Femur (tissue), 1 donor: ENCODE measurements around the gene NCOA7.
"Not testable (repeated sequence)": the region's sequence is repeated elsewhere in the genome, so short reads cannot be mapped to it uniquely, and the experiment has no call there.

Experiments used
- DNase-seq: peaks from one replicate; pipeline ENCODE4 v3.0.0-alpha.2; 2017

Gene NCOA7

DNA sequence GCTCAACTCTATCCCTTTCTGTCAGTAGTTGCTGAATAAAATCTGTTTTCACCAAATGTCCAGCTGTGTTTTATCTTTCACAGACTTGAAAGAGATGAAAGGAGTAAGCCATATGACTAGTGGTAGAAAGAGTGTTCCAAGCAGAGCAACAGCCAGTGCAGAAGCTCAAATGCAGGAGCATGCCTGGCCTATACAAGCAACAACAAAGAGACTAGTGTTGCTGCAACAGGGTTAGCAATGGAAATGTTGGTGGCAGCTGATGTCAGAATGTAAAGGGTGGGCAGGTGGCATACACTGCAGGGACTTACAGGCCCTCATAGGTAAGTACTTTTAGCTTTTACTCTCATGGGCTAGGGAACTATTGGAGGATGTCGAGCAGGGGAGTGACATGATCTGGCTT is 160.6 kb downstream of the NCOA7 start:
- DNase-seq: no peak

DNA sequence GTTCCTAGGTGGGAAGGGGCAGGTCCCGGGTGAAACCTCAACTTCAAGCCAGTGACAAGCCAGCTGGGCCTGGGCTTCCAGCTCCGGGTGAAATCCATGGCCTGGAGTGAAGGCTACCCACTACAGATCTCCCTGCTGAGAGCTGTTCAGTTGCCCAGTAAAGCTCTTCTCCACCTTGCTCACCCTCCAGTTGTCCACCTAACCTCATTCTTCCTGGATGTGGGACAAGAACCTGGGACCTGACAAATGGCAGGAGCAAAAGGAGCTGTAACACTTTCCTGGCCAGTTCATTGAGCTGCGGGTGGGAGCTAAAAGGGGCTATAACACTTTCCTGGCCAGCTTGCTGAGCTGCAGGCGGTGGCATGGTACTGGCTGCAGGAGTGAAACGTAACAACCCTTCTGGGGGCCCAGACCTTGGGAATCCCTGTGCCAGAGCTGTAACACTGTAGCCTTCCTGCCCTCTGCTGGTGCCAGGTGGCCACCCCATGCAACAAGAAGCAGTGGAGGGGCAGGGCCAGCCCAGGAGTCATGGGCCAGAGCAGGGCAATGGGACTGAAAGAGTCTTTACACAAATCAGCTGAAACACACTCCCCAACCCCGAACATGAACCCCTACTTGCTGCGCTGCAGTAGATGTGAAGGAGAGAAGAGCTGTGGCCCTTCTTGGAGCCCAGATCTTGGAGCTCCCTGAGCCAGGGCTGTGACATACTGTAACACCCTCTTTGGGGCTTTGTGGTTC is 162.2 kb downstream of the NCOA7 start:
- DNase-seq: no peak

DNA sequence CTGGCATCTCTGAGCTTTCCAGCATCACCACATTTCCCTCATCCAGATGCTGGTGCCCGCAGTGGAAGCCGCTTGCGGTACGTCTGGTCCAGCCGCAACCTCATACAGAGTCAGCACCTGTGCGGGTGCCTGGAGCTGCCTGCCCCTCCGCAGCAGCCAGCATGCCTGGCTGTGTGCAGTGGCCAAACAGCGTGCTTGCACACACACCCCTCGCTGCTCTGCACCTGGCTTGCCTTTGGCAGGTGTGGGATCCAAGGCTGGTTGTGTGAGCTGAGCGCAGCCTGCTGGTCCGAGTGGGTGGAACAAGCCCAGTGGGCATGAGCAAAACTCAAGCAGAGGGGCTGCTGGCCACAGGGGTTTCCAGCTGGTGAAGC is 162.7 kb downstream of the NCOA7 start:
- no peak for DNase-seq

DNA sequence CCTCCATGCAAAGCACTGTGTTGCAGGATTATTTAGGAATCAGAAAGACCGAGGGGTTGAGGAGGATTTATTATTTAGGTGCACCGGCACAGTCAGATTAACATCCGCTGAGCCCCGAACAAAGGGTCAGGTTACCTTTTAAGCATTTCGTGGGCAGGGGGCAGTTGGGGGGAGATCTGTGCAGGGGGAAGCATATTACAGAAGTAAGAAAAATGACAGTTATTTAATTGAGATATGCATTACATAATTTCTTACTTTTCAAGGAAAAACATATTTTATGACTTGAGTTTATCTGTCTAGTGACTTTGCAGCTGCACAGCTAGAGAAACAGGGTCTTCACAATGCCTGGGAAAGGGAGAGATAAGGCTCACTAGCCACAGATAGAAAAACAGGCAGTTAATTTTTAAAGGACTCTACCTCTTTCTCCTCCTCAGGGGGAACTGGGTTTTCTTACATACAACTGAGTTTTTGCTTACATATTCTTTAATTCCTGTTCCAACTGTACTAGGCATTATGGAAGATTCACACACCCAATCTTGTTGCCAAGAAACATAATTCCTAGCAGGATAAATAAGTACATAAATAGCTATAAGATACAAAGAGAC is 164.1 kb downstream of the NCOA7 start:
- DNase-seq: no peak

DNA sequence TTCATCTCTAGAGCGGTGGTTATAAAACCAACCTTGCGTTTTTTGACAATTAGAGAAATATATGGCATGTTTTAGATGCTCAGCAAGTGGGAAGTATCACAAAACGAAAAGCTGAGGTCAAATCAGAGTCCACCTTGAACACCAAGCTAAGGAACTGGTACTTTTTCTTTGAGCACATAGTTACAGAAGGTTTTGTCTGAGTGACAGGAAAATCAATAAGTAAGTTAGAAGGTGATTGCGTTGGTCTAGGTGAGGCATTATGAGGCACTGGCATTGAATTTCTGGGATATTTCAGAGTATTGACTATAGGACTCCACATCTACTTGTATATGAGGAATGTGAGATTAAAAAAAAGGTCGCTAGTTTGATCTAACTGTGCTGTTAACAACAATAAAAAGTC is 165.2 kb downstream of the NCOA7 start:
- DNase-seq: no peak

DNA sequence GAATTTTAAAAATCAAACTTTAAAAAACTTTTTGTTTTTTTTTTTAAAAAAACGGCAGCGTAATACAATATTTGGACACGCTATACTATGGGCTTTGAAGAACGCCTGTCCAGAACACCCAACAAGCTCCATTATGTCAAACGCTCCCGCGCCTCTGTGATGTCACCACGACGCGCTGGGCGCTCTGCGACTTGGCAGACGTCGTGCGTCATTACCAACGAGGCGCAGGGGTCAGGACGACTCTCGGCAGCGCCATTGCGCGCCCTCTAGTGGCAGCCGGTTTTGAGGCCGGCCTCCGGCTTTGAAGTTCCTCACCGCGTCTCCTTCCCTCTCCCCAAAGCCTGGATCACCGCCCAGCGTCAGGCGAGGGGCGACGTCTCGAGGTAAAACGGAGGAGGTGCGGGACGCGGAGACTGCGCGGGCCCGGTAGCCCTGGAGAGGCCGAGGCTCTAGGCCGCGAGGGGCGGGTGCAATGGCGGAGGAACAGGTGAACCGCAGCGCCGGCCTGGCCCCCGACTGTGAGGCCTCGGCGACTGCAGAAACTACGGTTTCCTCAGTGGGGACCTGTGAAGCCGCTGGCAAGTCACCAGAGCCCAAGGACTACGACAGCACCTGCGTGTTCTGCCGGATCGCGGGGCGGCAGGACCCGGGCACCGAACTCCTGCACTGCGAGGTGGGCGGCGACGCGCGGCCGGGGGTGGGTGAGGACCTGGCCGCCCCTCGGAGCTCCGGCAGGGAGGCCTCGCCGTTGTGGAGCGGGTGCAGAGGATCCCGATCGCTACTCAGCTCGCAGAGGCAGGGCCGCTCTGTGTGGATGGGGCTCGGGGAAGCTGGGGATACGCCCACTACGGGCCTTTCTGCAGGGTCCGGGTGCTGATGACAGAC is 166.0 kb downstream of the NCOA7 start, which contains the start of gene HINT3:
HINT3 (plus strand) TSS at position 265 of the 885 bp plus-strand sequence; CDS start at position 473, 208 bp downstream.
- DNase-seq: peak; percentile 98

DNA sequence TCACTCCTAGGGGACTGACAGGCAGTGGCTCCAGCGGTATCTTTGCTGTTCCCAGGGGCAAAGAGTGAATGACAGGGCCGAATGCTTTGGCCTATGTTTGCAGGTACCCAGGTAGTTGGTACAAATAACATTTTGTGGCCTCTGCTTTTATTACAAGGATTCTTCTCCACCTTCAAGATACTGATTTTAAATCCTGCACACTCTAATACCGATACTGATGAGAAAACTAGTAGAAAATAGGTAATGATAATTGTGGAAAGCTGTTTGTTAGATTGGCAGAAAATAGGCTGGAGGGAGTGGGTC is 166.6 kb downstream of the NCOA7 start:
- DNase-seq: no peak

DNA sequence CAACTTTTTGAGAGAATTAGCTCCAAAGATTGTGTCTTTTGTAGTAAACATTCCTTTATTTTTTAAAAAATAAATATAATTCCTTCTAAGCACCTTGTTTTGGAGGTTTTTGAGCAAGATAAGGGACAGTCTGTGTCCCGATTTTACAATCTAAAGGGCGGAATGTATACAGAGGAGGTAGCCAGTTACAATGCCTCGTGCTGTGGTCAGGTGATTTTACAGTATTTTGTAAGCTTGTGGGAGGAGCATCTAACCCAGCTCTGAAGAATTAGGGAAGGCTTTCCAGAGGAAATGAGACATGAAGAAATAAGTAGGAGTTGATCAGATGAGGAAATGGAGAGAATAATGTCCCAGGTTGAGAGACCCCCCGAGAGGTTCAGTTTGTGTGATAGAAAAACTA is 167.1 kb downstream of the NCOA7 start:
- no peak for DNase-seq

DNA sequence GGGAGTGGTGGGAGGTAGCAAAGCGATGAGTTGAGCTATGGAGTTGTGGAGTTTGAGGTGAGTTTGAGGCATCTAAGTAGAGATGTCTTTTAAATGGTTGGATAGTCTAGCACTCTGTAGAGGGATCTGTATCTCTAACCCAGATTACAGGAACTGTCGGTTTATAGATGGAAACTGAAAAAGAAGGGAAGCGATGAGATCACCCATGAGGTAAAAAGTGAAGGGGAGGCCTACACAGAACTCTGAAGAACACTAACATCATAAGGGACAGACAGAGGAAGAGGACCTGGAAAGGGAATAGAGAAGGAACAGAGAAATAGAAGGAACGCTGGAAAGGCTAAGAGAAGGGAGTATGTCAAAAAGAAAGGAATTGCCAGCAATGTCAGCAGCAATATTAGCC is 168.3 kb downstream of the NCOA7 start:
- no peak for DNase-seq

DNA sequence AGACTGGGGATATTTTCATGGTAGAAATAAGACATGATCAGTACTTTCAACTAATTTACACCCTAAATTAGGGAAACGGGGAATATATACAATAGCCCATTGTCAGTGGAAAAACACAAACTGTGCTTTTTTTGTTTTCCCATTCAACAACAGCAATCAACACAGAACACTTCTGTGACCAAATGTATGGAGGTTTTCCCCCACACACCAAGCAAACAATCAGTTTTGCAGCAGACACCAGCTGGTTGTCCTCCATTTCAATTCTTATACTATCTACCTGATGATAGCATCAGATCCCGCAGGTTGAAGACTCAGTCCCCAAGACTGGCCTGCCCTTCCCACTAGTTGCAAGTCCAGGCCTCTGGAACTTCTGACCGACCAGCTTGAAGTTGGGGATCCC is 170.4 kb downstream of the NCOA7 start:
- no peak for DNase-seq

DNA sequence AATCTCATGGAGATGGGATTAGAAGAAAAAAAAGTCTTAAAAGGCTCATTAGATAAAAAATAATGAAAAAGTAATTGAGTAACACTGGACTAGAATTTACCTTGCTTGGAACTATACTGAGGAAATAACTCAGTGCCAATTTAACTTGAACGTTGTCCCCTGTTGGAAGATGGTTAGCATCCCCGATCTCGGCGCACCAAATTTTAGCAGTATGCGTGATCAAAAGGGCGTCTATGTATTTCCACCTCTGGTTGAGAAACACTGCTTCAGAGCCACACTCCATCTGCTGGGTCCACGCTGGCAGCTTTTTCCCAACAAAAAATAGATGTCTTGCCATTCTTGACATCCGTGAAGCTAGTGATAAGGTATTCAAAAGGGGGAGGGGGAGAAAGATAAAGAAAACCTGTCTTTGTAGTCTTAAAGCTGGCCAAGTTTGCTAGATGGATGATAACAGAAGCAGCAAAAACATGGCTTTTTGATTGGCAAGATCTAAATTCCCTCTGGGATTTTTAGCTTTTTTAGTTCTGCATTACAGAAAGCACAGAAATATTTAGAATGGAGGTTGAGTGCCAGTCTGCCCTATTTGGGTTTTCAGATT is 172.2 kb downstream of the NCOA7 start:
- DNase-seq: no peak

DNA sequence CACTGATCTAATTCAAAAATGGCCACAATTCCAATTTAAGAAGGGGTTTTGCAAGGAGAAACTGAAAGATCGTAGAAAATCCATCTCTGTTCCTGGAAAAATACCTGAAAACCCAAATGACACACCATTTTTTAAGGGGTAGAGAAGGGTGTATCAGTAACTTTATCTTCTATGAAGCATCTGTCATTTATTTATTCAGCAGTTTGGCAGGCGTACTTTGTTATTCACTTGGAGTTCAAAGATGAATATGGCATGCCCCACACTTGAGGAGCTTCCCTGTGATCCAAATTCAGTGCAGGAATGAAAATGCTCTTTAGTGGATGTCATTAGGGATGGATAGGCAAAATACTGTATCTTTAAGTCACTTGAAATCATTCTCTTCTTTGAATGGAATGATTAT is 173.1 kb downstream of the NCOA7 start:
- DNase-seq: no peak

DNA sequence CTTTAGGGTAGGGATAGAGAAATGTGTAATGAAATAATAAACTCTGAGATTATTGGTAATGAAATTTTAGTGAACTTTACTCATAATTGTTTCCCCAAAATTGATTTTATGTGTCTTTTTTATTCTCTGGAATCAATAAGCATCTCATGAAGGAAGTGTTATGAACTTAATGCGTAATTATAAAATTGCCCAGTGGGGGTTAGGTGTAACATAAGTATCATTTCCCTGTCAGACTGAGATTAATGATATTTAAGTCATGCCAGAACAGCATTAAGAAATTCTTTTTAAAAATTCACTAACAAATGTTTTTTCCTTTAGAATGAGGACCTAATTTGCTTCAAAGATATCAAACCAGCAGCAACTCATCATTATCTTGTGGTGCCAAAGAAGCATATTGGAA is 175.8 kb downstream of the NCOA7 start:
- DNase-seq: no peak

DNA sequence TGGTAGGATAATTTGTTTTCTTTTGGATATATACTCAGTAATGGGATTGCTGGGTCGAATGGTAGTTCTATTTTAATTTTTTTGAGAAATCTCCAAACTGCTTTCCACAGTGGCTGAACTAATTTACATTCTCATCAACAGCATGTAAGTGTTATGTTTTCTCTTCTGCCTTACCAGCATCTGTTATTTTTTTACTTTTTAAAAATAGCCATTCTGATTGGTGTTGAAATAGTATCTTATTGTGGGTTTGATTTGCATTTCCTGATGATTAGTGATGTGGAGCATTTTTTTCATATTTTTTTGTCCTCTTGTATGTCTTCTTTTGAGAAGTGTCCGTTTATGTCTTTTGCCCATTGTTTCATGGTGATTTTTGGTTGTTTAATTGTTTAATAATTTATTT is 177.7 kb downstream of the NCOA7 start:
- DNase-seq: no peak

DNA sequence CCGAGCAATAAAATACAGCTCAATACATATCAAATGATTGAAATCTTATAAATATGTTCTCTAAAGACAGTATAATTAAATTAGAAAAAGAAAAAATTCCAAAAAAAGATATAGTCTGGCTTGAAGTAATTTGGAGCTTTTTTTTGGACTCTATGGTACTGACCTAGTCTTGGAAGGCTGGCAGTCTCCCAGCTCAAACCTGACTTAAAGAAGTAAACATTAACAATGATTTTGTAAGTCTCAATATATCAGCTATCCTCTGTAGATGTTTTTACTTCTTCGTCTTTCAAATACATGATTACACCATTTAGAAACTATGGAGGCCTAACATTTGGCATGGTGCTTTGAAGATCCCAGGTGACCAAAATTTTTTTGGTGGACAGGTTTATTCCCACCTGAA is 180.0 kb downstream of the NCOA7 start:
- DNase-seq: no peak

DNA sequence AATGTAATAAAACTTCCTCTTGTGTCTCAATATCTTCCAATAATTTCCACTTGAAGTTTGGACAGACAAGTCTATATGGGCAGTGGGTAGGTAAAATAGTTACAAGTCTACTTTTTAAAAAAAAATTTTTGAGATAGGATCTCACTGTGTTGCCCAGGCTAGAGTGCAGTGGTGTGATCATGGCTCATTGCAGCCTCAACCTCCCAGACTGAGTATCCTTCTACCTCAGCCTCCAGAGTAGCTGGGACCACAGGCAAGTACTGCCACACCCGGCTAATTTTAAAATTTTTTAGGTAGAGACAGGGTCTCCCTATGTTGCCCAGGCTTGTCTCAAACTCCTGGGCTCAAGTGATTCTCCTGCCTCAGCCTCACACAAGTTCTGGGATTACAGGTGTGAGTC is 181.7 kb downstream of the NCOA7 start:
- not testable (repeated sequence) for DNase-seq

DNA sequence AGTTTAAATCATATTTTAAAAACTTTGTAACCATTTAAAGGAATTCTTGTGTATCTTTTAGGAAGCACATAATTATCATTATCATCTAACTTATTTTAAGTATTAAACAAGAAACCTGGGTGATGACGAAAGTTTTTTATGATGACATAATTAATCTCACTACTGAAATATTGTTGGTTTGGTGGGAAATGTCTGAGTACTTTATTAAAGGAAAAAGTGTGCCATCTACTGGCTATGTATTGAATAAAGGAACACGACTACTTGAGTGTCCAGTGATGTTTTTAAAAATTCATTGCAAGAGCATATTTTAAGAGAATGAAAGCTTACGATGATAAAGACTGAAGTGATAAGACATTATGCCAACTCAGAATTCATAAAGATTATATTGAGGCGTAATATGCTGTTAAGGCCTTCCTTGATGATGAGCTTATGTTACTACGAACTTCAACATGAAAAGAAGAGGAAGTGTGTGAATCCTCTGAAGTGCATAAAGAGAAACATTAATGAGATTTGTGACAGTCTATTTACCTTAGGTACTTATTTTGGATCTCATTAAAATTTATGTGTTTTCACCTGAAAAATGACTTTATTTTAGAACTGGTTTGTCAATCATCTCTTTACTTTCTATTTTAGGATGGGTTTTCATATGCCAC is 183.6 kb downstream of the NCOA7 start:
- DNase-seq: no peak

DNA sequence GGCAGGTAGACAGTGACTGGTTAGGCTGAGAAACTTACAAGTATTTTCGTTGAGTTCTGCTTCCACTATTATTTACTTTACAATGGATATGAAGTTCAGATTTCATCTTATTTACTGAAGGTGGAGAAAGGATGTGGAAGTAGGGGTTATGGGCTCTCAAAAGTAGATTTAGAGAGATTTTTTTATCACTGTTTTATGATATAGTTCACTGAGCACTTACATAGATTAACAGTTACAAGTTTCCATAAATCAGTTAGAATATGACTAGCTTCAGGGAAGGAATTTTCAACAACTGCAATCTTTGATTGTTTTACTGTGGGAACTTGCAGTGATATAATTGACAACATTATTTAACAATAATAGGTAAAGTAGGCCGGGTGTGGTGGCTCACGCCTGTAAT is 188.3 kb downstream of the NCOA7 start:
- DNase-seq: no peak
